GM12892 (cell line): Measurements from ENCODE around the gene KLC1.

ENCODE experiments used
- POLR2A ChIP-seq: IDR thresholded peaks from 2 replicates; pipeline ENCODE4 v1.6.1; 2011; ENCODE audit warnings: low read depth, low read length, control low read depth
- POLR2AphosphoS5 ChIP-seq: IDR thresholded peaks from 2 replicates; pipeline ENCODE4 v1.6.1; 2011; ENCODE audit warnings: low read depth, low read length, control low read depth

GRCh38 chr14:103662591-103662990 is 33.6 kb downstream of the KLC1 start:
- TF ChIP-seq POLR2AphosphoS5 (no peak), POLR2A (no peak)
